Astrocyte (in vitro differentiated cells and primary cell): ENCODE data around the gene OR4K2. TPM values are rescaled to one million over a fixed set of nuclear protein-coding genes. Genes with fewer than 3 reads are reported as not detected.

ENCODE experiments used
- DNase-seq: peaks from one replicate; pipeline ENCODE4 v3.0.0-alpha.2; 2010; ENCODE audit warnings: low read depth
- FAIRE-seq: peaks from 2 replicates; lab custom pipeline; 2011; peaks lifted over from hg19 to GRCh38; lab: Jason Lieb, UNC
- H2AFZ ChIP-seq: 2 replicates; pipeline ENCODE4 v1.6.0; 2012; ENCODE audit warnings: low read depth, low read length, inconsistent platforms
- H3K27ac ChIP-seq: 2 replicates; pipeline ENCODE4 v1.5.1; 2011; ENCODE audit warnings: low read depth, low read length, inconsistent platforms
- H3K27me3 ChIP-seq: 2 replicates; pipeline ENCODE4 v1.6.0; 2011; ENCODE audit warnings: low read length, inconsistent platforms; ENCODE audit not compliant: insufficient read depth
- H3K36me3 ChIP-seq: 2 replicates; pipeline ENCODE4 v1.5.1; 2011; ENCODE audit warnings: low read length, inconsistent platforms; ENCODE audit not compliant: insufficient read depth
- H3K4me1 ChIP-seq: 2 replicates; pipeline ENCODE4 v1.5.1; 2011; ENCODE audit warnings: low read length, inconsistent platforms; ENCODE audit not compliant: insufficient read depth
- H3K4me2 ChIP-seq: 2 replicates; pipeline ENCODE4 v1.6.0; 2012; ENCODE audit warnings: low read length, inconsistent platforms
- H3K4me3 ChIP-seq: 2 replicates; pipeline ENCODE4 v1.5.1; 2011; ENCODE audit warnings: low read depth, mild to moderate bottlenecking, low read length, inconsistent platforms; ENCODE audit not compliant: insufficient read depth
- H3K79me2 ChIP-seq: 2 replicates; pipeline ENCODE4 v1.6.0; 2012; ENCODE audit warnings: mild to moderate bottlenecking, low read length, inconsistent platforms; ENCODE audit not compliant: insufficient read depth
- H3K9ac ChIP-seq: 2 replicates; pipeline ENCODE4 v1.6.0; 2012; ENCODE audit warnings: mild to moderate bottlenecking, low read length, inconsistent platforms
- H3K9me3 ChIP-seq: 2 replicates; pipeline ENCODE4 v1.5.1; 2012; ENCODE audit warnings: low read depth, mild to moderate bottlenecking, low read length, inconsistent platforms; ENCODE audit not compliant: insufficient read depth
- H4K20me1 ChIP-seq: 2 replicates; pipeline ENCODE4 v1.6.0; 2012; ENCODE audit warnings: low read length, inconsistent platforms; ENCODE audit not compliant: insufficient read depth
- H3K27ac Mint-ChIP-seq: one replicate; pipeline ENCODE4 v1.8.0; 2021; ENCODE audit warnings: mild to moderate bottlenecking, mixed read lengths; ENCODE audit not compliant: unreplicated experiment
- H3K27me3 Mint-ChIP-seq: one replicate; pipeline ENCODE4 v1.8.0; 2021; ENCODE audit warnings: low read depth, mixed read lengths; ENCODE audit not compliant: unreplicated experiment
- H3K36me3 Mint-ChIP-seq: one replicate; pipeline ENCODE4 v1.8.0; 2021; ENCODE audit warnings: low read depth, mixed read lengths; ENCODE audit not compliant: unreplicated experiment
- H3K4me1 Mint-ChIP-seq: one replicate; pipeline ENCODE4 v1.8.0; 2021; ENCODE audit warnings: low read depth, mixed read lengths; ENCODE audit not compliant: unreplicated experiment
- H3K4me3 Mint-ChIP-seq: one replicate; pipeline ENCODE4 v1.8.0; 2021; ENCODE audit warnings: mild to moderate bottlenecking, moderate library complexity, mixed read lengths; ENCODE audit not compliant: unreplicated experiment
- H3K9me3 Mint-ChIP-seq: one replicate; pipeline ENCODE4 v1.8.0; 2021; ENCODE audit warnings: mild to moderate bottlenecking, mixed read lengths; ENCODE audit not compliant: unreplicated experiment
- CTCF ChIP-seq: IDR thresholded peaks from 2 replicates; pipeline ENCODE4 v1.5.1; 2011; ENCODE audit warnings: low read depth, mild to moderate bottlenecking, inconsistent platforms, low read length, moderate library complexity; ENCODE audit not compliant: insufficient read depth
- EZH2 ChIP-seq: IDR thresholded peaks from 2 replicates; pipeline ENCODE4 v1.6.1; 2012; ENCODE audit warnings: mild to moderate bottlenecking, low read length, inconsistent platforms; ENCODE audit not compliant: insufficient read depth
- total RNA-seq: library from RNA; stranded (reverse); gene quantifications from 2 replicates; pipeline ENCODE4 v1.2.1, GENCODE V29; 2021

OR4K2 gene
- total RNA-seq, 1 donor from 2014 or later: not detected

- Histone ChIP-seq H3K27me3 (no peaks in the 10 kb centered on the region), H3K9ac (no peak overlapping the region), H3K79me2 (no peaks in the 10 kb centered on the region), H3K4me2 (no peak overlapping the region), H3K27ac (no peak overlapping the region), H3K4me3 (no peak overlapping the region), H3K9me3 (peaks cover 17% of the 10 kb centered on the region), H4K20me1 (no peaks in the 10 kb centered on the region), H2AFZ (no peak overlapping the region), H3K36me3 (no peaks in the 10 kb centered on the region), H3K4me1 (no peaks in the 10 kb centered on the region)
- FAIRE-seq: no peak
- no peak overlapping the region for H3K27ac Mint-ChIP-seq
- H3K9me3 Mint-ChIP-seq: no peaks in the 10 kb centered on the region
- no peak overlapping the region for H3K4me3 Mint-ChIP-seq
- H3K27me3 Mint-ChIP-seq: no peaks in the 10 kb centered on the region
- TF ChIP-seq CTCF: no peak
- TF ChIP-seq EZH2: no peak
- no peaks in the 10 kb centered on the region for H3K4me1 Mint-ChIP-seq
- DNase-seq: no peak
- H3K36me3 Mint-ChIP-seq: no peaks in the 10 kb centered on the region
These were observed 26.1 kb downstream of the OR4K2 start for GRCh38 chr14:19900999-19901398.

- H3K27me3 ChIP-seq: no peaks in the 10 kb centered on the region
- FAIRE-seq (no peak), DNase-seq (no peak)
- no peaks in the 10 kb centered on the region for H3K4me1 ChIP-seq
- H3K27ac ChIP-seq: no peak overlapping the region
- H3K4me3 ChIP-seq: no peak overlapping the region
- peaks cover 10% of the 10 kb centered on the region for H3K9me3 ChIP-seq
- Mint-ChIP-seq H3K27me3 (no peaks in the 10 kb centered on the region), H3K27ac (no peak overlapping the region), H3K4me3 (no peak overlapping the region), H3K36me3 (no peaks in the 10 kb centered on the region), H3K4me1 (no peaks in the 10 kb centered on the region), H3K9me3 (no peaks in the 10 kb centered on the region)
- H3K9ac ChIP-seq: no peak overlapping the region
- H3K79me2 ChIP-seq: no peaks in the 10 kb centered on the region
- TF ChIP-seq EZH2 (no peak), CTCF (no peak)
- H2AFZ ChIP-seq: no peak overlapping the region
- H3K36me3 ChIP-seq: no peaks in the 10 kb centered on the region
- no peak overlapping the region for H3K4me2 ChIP-seq
- H4K20me1 ChIP-seq: no peaks in the 10 kb centered on the region
These were observed 27.5 kb downstream of the OR4K2 start for GRCh38 chr14:19902409-19902808.

GRCh38 chr14:19906665-19907064 lies 31.7 kb downstream of the OR4K2 start:
- Histone ChIP-seq H3K9me3 (peaks cover 11% of the 10 kb centered on the region), H3K27ac (no peak overlapping the region), H3K36me3 (no peaks in the 10 kb centered on the region), H3K4me3 (no peak overlapping the region), H3K4me1 (no peaks in the 10 kb centered on the region), H4K20me1 (no peaks in the 10 kb centered on the region), H3K27me3 (no peaks in the 10 kb centered on the region), H3K9ac (no peak overlapping the region), H3K79me2 (no peaks in the 10 kb centered on the region), H2AFZ (no peak overlapping the region), H3K4me2 (no peak overlapping the region)
- Mint-ChIP-seq H3K27ac (no peak overlapping the region), H3K9me3 (peaks cover 1% of the 10 kb centered on the region), H3K4me1 (no peaks in the 10 kb centered on the region), H3K4me3 (no peak overlapping the region), H3K27me3 (no peaks in the 10 kb centered on the region), H3K36me3 (no peaks in the 10 kb centered on the region)
- no peak for TF ChIP-seq CTCF
- TF ChIP-seq EZH2: no peak
- FAIRE-seq: no peak
- no peak for DNase-seq
